CD14-positive monocyte (primary cell): Measurements from ENCODE around the gene GTF2IRD2. TPM values are rescaled to one million over a fixed set of nuclear protein-coding genes. Genes with fewer than 3 reads are reported as not detected.
"Not testable (repeated sequence)": the region's sequence is repeated elsewhere in the genome, so short reads cannot be mapped to it uniquely, and the experiment has no call there.

Experiments used
- DNase-seq, 3 donors: peaks; one replicate each; pipeline ENCODE4 v3.0.0-alpha.2; 2011 to 2022
- H2AFZ ChIP-seq: 2 replicates; pipeline ENCODE4 v1.6.0; 2012; ENCODE audit warnings: mild to moderate bottlenecking, low read depth, low read length, inconsistent platforms; ENCODE audit not compliant: insufficient read depth, poor library complexity, severe bottlenecking
- H3K27ac ChIP-seq, 2 donors: 1 replicate in 1 of 2; 2 replicates in 1 of 2; pipeline ENCODE4 v1.5.1; 2012 to 2013; ENCODE audit warnings: low read length in 2 of 2, control low read depth in 1 of 2, inconsistent platforms in 1 of 2, low read depth in 1 of 2, mild to moderate bottlenecking in 1 of 2
- H3K27me3 ChIP-seq, 2 donors: one replicate each; pipeline versions ENCODE4 v1.6.0 to v1.6.1; 2011 to 2013; ENCODE audit warnings: low read length in 2 of 2; ENCODE audit not compliant: control insufficient read depth in 2 of 2, insufficient read depth in 2 of 2
- H3K36me3 ChIP-seq, 2 donors: replicated peaks in 1 of 2; 1 replicate in 1 of 2; 2 replicates in 1 of 2; pipeline versions ENCODE4 v1.5.1 to v1.6.1; 2012 to 2013; ENCODE audit warnings: low read length in 2 of 2, control low read depth in 1 of 2, inconsistent platforms in 1 of 2, mild to moderate bottlenecking in 1 of 2; ENCODE audit not compliant: insufficient read depth in 2 of 2, control insufficient read depth in 1 of 2
- H3K4me1 ChIP-seq, 2 donors: 1 replicate in 1 of 2; 2 replicates in 1 of 2; pipeline versions ENCODE4 v1.5.1 to v1.6.1; 2012 to 2013; ENCODE audit warnings: low read length in 2 of 2, control low read depth in 1 of 2, inconsistent platforms in 1 of 2, mild to moderate bottlenecking in 1 of 2, moderate library complexity in 1 of 2; ENCODE audit not compliant: insufficient read depth in 2 of 2, control insufficient read depth in 1 of 2
- H3K4me2 ChIP-seq: replicated peaks from 2 replicates; pipeline ENCODE3; 2012; ENCODE audit warnings: low read length, moderate library complexity, mild to moderate bottlenecking; ENCODE audit not compliant: poor library complexity, severe bottlenecking; ENCODE audit errors: extremely low read depth
- H3K4me3 ChIP-seq, 3 experiments: fragments of 200-600 bp in 1 of 3; sonication (generic) in 1 of 3; replicated peaks in 1 of 3; 1 replicate in 2 of 3; 2 replicates in 1 of 3; pipeline ENCODE4 v1.5.1; 2011 to 2013; ENCODE audit warnings: low read length in 3 of 3, mild to moderate bottlenecking in 3 of 3, control low read depth in 2 of 3, low read depth in 2 of 3, inconsistent platforms in 1 of 3, moderate library complexity in 1 of 3
- H3K79me2 ChIP-seq: 2 replicates; pipeline ENCODE4 v1.6.0; 2012; ENCODE audit warnings: mild to moderate bottlenecking, control low read depth, inconsistent platforms, low read length, moderate library complexity; ENCODE audit not compliant: insufficient read depth
- H3K9ac ChIP-seq: 2 replicates; pipeline ENCODE4 v1.6.0; 2017; ENCODE audit warnings: low read length, mild to moderate bottlenecking; ENCODE audit not compliant: insufficient read depth, poor library complexity, severe bottlenecking
- H3K9me3 ChIP-seq, 2 donors: replicated peaks in 1 of 2; 1 replicate in 1 of 2; 2 replicates in 1 of 2; pipeline versions ENCODE4 v1.5.1 to v1.6.1; 2012 to 2013; ENCODE audit warnings: low read length in 2 of 2, control low read depth in 1 of 2; ENCODE audit not compliant: control insufficient read depth in 1 of 2, insufficient read depth in 1 of 2
- H4K20me1 ChIP-seq: 2 replicates; pipeline ENCODE4 v1.6.0; 2012; ENCODE audit warnings: mild to moderate bottlenecking, low read length, control low read depth, moderate library complexity; ENCODE audit not compliant: insufficient read depth
- H3K27ac Mint-ChIP-seq, 7 donors: one replicate each; pipeline ENCODE4 v1.8.0; 2020; ENCODE audit warnings: mild to moderate bottlenecking in 7 of 7, mixed read lengths in 7 of 7, moderate library complexity in 6 of 7, inconsistent platforms in 2 of 7
- H3K27me3 Mint-ChIP-seq, 3 donors: one replicate each; pipeline ENCODE4 v1.8.0; 2021 to 2022; ENCODE audit warnings: low read depth in 3 of 3, mild to moderate bottlenecking in 3 of 3, mixed read lengths in 3 of 3, moderate library complexity in 3 of 3, inconsistent platforms in 1 of 3
- H3K36me3 Mint-ChIP-seq, 2 donors: one replicate each; pipeline ENCODE4 v1.8.0; 2020; ENCODE audit warnings: mixed read lengths in 2 of 2, inconsistent platforms in 1 of 2, mild to moderate bottlenecking in 1 of 2
- H3K4me1 Mint-ChIP-seq: one replicate; pipeline ENCODE4 v1.8.0; 2020; ENCODE audit warnings: mild to moderate bottlenecking, mixed read lengths
- H3K4me3 Mint-ChIP-seq, 2 donors: one replicate each; pipeline ENCODE4 v1.8.0; 2020; ENCODE audit warnings: mild to moderate bottlenecking in 2 of 2, mixed read lengths in 2 of 2, moderate library complexity in 1 of 2
- H3K9me3 Mint-ChIP-seq, 7 donors: one replicate each; pipeline ENCODE4 v1.8.0; 2020 to 2022; ENCODE audit warnings: mixed read lengths in 7 of 7, mild to moderate bottlenecking in 6 of 7, moderate library complexity in 6 of 7, inconsistent platforms in 2 of 7
- WGBS: methylation state at CpG from one replicate; pipeline ENCODE4 v1.1.5; 2013; ENCODE audit warnings: missing lambda C conversion rate; ENCODE audit not compliant: insufficient coverage; 5-methylcytosine and 5-hydroxymethylcytosine counted together
- intact Hi-C, 2 donors: fragments of 100-400 bp; cut with micrococcal nuclease; formaldehyde crosslinking; loops; one replicate each; pipeline versions ENCODE4 v1.15.0 to v1.15.1; 2023
- polyA plus RNA-seq, 3 donors: library from polyadenylated mRNA; depleted of rRNA in 1 of 3; unstranded in 2 of 3; stranded (reverse) in 1 of 3; fragments of 300-500 nt in 2 of 3; fragments of >200 nt in 1 of 3; fragmentation: Illumina TruSeq in 2 of 3; gene quantifications; 1 replicate in 2 of 3; 2 replicates in 1 of 3; pipeline ENCODE4 v1.2.3, GENCODE V29; 2012 to 2021
- small RNA-seq: library from RNA; depleted of rRNA; stranded (forward); fragments of <200 nt; gene quantifications from one replicate; pipeline ENCODE3, GENCODE V24; 2012; ENCODE audit warnings: low read depth; ENCODE audit not compliant: insufficient read length

The GTF2IRD2 gene
- polyA plus RNA-seq, 3 donors: 7.3 to 12.7 (median 11.3) TPM

DNA sequence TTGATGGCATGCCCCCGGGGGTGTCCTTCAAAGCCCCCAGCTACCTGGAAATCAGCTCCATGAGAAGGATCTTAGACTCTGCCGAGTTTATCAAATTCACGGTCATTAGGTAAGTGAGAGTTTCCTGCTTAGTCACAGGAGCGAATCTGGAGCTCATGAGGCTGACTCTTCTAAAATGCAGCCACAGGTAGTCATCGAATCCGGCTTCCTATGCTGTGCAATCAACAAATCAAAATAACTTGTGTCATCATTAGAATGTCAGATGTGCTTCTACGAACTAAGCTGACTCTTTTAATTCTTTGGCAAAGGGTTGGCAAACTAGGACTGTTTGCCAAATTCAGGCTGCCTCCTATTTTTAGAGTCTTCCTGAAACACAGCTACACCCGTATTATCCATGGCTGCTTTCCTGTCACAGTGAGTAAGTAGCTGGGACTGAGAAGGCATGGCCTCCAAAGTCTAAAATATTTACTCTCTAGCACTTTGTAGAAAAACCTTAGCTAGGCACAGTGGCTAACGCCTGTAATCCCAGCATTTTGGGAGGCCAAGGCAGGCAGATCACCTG, 97.4 kb downstream of the GTF2IRD2 start:
- DNase-seq, H3K36me3 Mint-ChIP-seq, H3K4me2 ChIP-seq, H3K27ac Mint-ChIP-seq, H3K27me3 Mint-ChIP-seq, H3K4me1 Mint-ChIP-seq, H2AFZ ChIP-seq, H3K4me1 ChIP-seq, H3K4me3 ChIP-seq, H3K9me3 ChIP-seq, H3K36me3 ChIP-seq, H3K4me3 Mint-ChIP-seq, H3K9me3 Mint-ChIP-seq, H3K27me3 ChIP-seq, H3K79me2 ChIP-seq, H3K27ac ChIP-seq, intact Hi-C loops, H4K20me1 ChIP-seq, H3K9ac ChIP-seq: not testable (repeated sequence)
- WGBS: no CpG with 5 or more reads among the region's 9 CpGs

Small RNAs within 50 kb of the gene (small RNA-seq; reads per million reads assigned to genes)
- not detected for gene RF00019

Other genes with a start within 250 kb of the GTF2IRD2 start
- 10 to 100 TPM; 20.9 to 87.8 (median 28.2) TPM for gene GTF2I, start 193.9 kb downstream of the GTF2IRD2 start, polyA plus RNA-seq
- 1,000 to 10,000 TPM in 1 of 3 donors, 100 to 1,000 TPM in 2; 489 to 1,218 (median 508) TPM for gene NCF1, start 77.6 kb downstream of the GTF2IRD2 start, polyA plus RNA-seq
- gene CASTOR2, start 113.1 kb upstream of the GTF2IRD2 start, polyA plus RNA-seq: 1 to 10 TPM in 1 of 3 donors, under 1 TPM in 2; 0.29 to 2.4 (median 0.79) TPM
- gene RCC1L, start 222.2 kb upstream of the GTF2IRD2 start, polyA plus RNA-seq: 10 to 100 TPM; 10.9 to 20.2 (median 19.6) TPM
- gene GTF2IRD2B, start 241.0 kb upstream of the GTF2IRD2 start, polyA plus RNA-seq: 10 to 100 TPM; 17.4 to 23.7 (median 21.0) TPM